Type B pancreatic cell (in vitro differentiated cells): ENCODE data around the gene DHX34. TPM values are rescaled to one million over a fixed set of nuclear protein-coding genes. Genes with fewer than 3 reads are reported as not detected.
"Not testable (repeated sequence)": the region's sequence is repeated elsewhere in the genome, so short reads cannot be mapped to it uniquely, and the experiment has no call there.

Experiments
- DNase-seq: peaks from one replicate; pipeline ENCODE4 v3.0.0; 2021; ENCODE audit warnings: mixed read lengths; ENCODE audit not compliant: unreplicated experiment; ENCODE audit errors: extremely low spot score
- H3K27ac Mint-ChIP-seq: 2 replicates; pipeline ENCODE4 v1.8.0; 2021; ENCODE audit warnings: mild to moderate bottlenecking, mixed read lengths
- H3K27me3 Mint-ChIP-seq: 2 replicates; pipeline ENCODE4 v1.8.0; 2021; ENCODE audit warnings: mixed read lengths
- H3K36me3 Mint-ChIP-seq: 2 replicates; pipeline ENCODE4 v1.8.0; 2021; ENCODE audit warnings: mixed read lengths
- H3K4me1 Mint-ChIP-seq: one replicate; pipeline ENCODE4 v1.8.0; 2021; ENCODE audit warnings: mixed read lengths; ENCODE audit not compliant: unreplicated experiment
- H3K4me3 Mint-ChIP-seq: 2 replicates; pipeline ENCODE4 v1.8.0; 2021; ENCODE audit warnings: mild to moderate bottlenecking, mixed read lengths
- H3K9me3 Mint-ChIP-seq: 2 replicates; pipeline ENCODE4 v1.8.0; 2021; ENCODE audit warnings: mixed read lengths
- CTCF ChIP-seq: fragments of 200-600 bp; sonication (generic); conservative IDR thresholded peaks from 2 replicates; pipeline ENCODE4 v1.5.0; 2021; ENCODE audit warnings: antibody characterized with exemption, mild to moderate bottlenecking
- total RNA-seq: library from RNA; stranded (reverse); gene quantifications from 2 replicates; pipeline ENCODE4 v1.2.1, GENCODE V29; 2021; ENCODE audit warnings: low replicate concordance

DHX34 gene
- total RNA-seq, 1 donor from 2014 or later, result 32.9 TPM

- no peaks in the 10 kb centered on the region for H3K9me3 Mint-ChIP-seq
- DNase-seq, result no peak
- no peak overlapping the region for H3K4me3 Mint-ChIP-seq
- H3K27ac Mint-ChIP-seq, result no peak overlapping the region
- no peaks in the 10 kb centered on the region for H3K27me3 Mint-ChIP-seq
- no peaks in the 10 kb centered on the region for H3K4me1 Mint-ChIP-seq
- no peak for TF ChIP-seq CTCF
- H3K36me3 Mint-ChIP-seq, result no peaks in the 10 kb centered on the region
Observed at GRCh38 chr19:47343194-47343802, 5.8 kb upstream of the DHX34 start.

GRCh38 chr19:47344425-47344824, 4.7 kb upstream of the DHX34 start:
- TF ChIP-seq CTCF, result no peak
- H3K36me3 Mint-ChIP-seq, result peaks cover 5% of the 10 kb centered on the region
- peaks cover 6% of the 10 kb centered on the region for H3K4me1 Mint-ChIP-seq
- no peak overlapping the region for H3K4me3 Mint-ChIP-seq
- DNase-seq, result no peak
- H3K9me3 Mint-ChIP-seq, result no peaks in the 10 kb centered on the region
- H3K27ac Mint-ChIP-seq, result no peak overlapping the region
- H3K27me3 Mint-ChIP-seq, result no peaks in the 10 kb centered on the region

GRCh38 chr19:47346024-47346423, 3.1 kb upstream of the DHX34 start:
- H3K27ac Mint-ChIP-seq, H3K36me3 Mint-ChIP-seq, H3K4me3 Mint-ChIP-seq, DNase-seq, H3K9me3 Mint-ChIP-seq, H3K27me3 Mint-ChIP-seq: not testable (repeated sequence)
- peaks cover 17% of the 10 kb centered on the region for H3K4me1 Mint-ChIP-seq

- Mint-ChIP-seq H3K4me1 (peaks cover 17% of the 10 kb centered on the region), H3K27ac (no peak overlapping the region), H3K4me3 (peak overlapping the region; percentile 85), H3K27me3 (no peaks in the 10 kb centered on the region), H3K9me3 (no peaks in the 10 kb centered on the region), H3K36me3 (peaks cover 20% of the 10 kb centered on the region)
- no peak for DNase-seq
- no peak for TF ChIP-seq CTCF
Observed at GRCh38 chr19:47350630-47351029, 1.5 kb downstream of the DHX34 start.

- peaks cover 17% of the 10 kb centered on the region for H3K4me1 Mint-ChIP-seq
- no peak overlapping the region for H3K27ac Mint-ChIP-seq
- H3K27me3 Mint-ChIP-seq, result no peaks in the 10 kb centered on the region
- no peak for DNase-seq
- H3K9me3 Mint-ChIP-seq, result no peaks in the 10 kb centered on the region
- TF ChIP-seq CTCF, result no peak
- peaks cover 20% of the 10 kb centered on the region for H3K36me3 Mint-ChIP-seq
- peak overlapping the region; percentile 58 for H3K4me3 Mint-ChIP-seq
Observed at GRCh38 chr19:47351548-47351947, 2.4 kb downstream of the DHX34 start.

GRCh38 chr19:47352095-47352494, 3.0 kb downstream of the DHX34 start:
- no peak for TF ChIP-seq CTCF
- Mint-ChIP-seq H3K27ac (no peak overlapping the region), H3K4me1 (peaks cover 17% of the 10 kb centered on the region), H3K9me3 (no peaks in the 10 kb centered on the region), H3K36me3 (peaks cover 23% of the 10 kb centered on the region), H3K4me3 (no peak overlapping the region), H3K27me3 (no peaks in the 10 kb centered on the region)
- DNase-seq, result no peak
